ENCODE results near the gene GPC4.

Gene GPC4

GRCh38 chrX:133448512-133449076, 33.3 kb upstream of the GPC4 start:
- Histone ChIP-seq H2AFZ (no peak overlapping the region), H3K4me3 (ENCODE audit: low read depth, low read length) (no peak overlapping the region)
- TF ChIP-seq, protein P1, sequence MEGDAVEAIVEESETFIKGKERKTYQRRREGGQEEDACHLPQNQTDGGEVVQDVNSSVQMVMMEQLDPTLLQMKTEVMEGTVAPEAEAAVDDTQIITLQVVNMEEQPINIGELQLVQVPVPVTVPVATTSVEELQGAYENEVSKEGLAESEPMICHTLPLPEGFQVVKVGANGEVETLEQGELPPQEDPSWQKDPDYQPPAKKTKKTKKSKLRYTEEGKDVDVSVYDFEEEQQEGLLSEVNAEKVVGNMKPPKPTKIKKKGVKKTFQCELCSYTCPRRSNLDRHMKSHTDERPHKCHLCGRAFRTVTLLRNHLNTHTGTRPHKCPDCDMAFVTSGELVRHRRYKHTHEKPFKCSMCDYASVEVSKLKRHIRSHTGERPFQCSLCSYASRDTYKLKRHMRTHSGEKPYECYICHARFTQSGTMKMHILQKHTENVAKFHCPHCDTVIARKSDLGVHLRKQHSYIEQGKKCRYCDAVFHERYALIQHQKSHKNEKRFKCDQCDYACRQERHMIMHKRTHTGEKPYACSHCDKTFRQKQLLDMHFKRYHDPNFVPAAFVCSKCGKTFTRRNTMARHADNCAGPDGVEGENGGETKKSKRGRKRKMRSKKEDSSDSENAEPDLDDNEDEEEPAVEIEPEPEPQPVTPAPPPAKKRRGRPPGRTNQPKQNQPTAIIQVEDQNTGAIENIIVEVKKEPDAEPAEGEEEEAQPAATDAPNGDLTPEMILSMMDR (IDR thresholded peaks at IDR 0.05): no peak

GRCh38 chrX:133444952-133445831, 29.9 kb upstream of the GPC4 start:
- H3K27me3 ChIP-seq (ENCODE audit: control insufficient read depth, insufficient read depth, low read length): no peaks in the 10 kb centered on the region
- H2AFZ ChIP-seq: peak overlapping the region; percentile 70
- no peaks in the 10 kb centered on the region for H3K79me2 ChIP-seq
- H3K36me3 ChIP-seq (ENCODE audit: control insufficient read depth, insufficient read depth, low read length): no peaks in the 10 kb centered on the region
- H3K4me1 ChIP-seq: no peaks in the 10 kb centered on the region
- TF ChIP-seq, protein P1 (IDR thresholded peaks at IDR 0.05): no peak
- no peaks in the 10 kb centered on the region for H3K9me3 ChIP-seq (ENCODE audit: control insufficient read depth, low read length)
- peak overlapping the region; percentile 51 for H3K4me2 ChIP-seq (ENCODE audit: low read length)
- no peak overlapping the region for H3K9ac ChIP-seq
- H3K27ac ChIP-seq: no peak overlapping the region
- peak overlapping the region; percentile 61 for H3K4me3 ChIP-seq (ENCODE audit: low read depth, low read length)

More at GRCh38 chrX:133448512-133449076, 33.3 kb upstream of the GPC4 start:
- no peak overlapping the region for H3K9ac ChIP-seq
- H3K4me2 ChIP-seq (ENCODE audit: low read length): no peak overlapping the region
- H3K36me3 ChIP-seq (ENCODE audit: control insufficient read depth, insufficient read depth, low read length): no peaks in the 10 kb centered on the region
- no peaks in the 10 kb centered on the region for H3K79me2 ChIP-seq
- no peaks in the 10 kb centered on the region for H3K9me3 ChIP-seq (ENCODE audit: control insufficient read depth, low read length)
- no peaks in the 10 kb centered on the region for H3K4me1 ChIP-seq
- no peaks in the 10 kb centered on the region for H3K27me3 ChIP-seq (ENCODE audit: control insufficient read depth, insufficient read depth, low read length)
- no peak overlapping the region for H3K27ac ChIP-seq

- H3K27me3 ChIP-seq (ENCODE audit: control insufficient read depth, insufficient read depth, low read length): no peaks in the 10 kb centered on the region
These were observed 28.9 kb upstream of the GPC4 start for GRCh38 chrX:133444196-133444595.

GRCh38 chrX:133440797-133441163, 25.5 kb upstream of the GPC4 start:
- Histone ChIP-seq H2AFZ (no peak overlapping the region), H3K27me3 (ENCODE audit: control insufficient read depth, insufficient read depth, low read length) (no peaks in the 10 kb centered on the region), H3K36me3 (ENCODE audit: control insufficient read depth, insufficient read depth, low read length) (no peaks in the 10 kb centered on the region), H3K4me3 (ENCODE audit: low read depth, low read length) (no peak overlapping the region), H3K9me3 (ENCODE audit: control insufficient read depth, low read length) (no peaks in the 10 kb centered on the region), H3K9ac (no peak overlapping the region), H3K79me2 (no peaks in the 10 kb centered on the region), H3K4me2 (ENCODE audit: low read length) (no peak overlapping the region), H3K27ac (no peak overlapping the region), H3K4me1 (no peaks in the 10 kb centered on the region)
- TF ChIP-seq, protein P1 (IDR thresholded peaks at IDR 0.05): no peak

More at GRCh38 chrX:133444196-133444595, 28.9 kb upstream of the GPC4 start:
- no peak overlapping the region for H3K4me2 ChIP-seq (ENCODE audit: low read length)
- H3K36me3 ChIP-seq (ENCODE audit: control insufficient read depth, insufficient read depth, low read length): no peaks in the 10 kb centered on the region
- TF ChIP-seq, protein P1 (IDR thresholded peaks at IDR 0.05): no peak
- H3K9ac ChIP-seq: no peak overlapping the region
- no peaks in the 10 kb centered on the region for H3K9me3 ChIP-seq (ENCODE audit: control insufficient read depth, low read length)
- H3K27ac ChIP-seq: no peak overlapping the region
- no peaks in the 10 kb centered on the region for H3K79me2 ChIP-seq
- no peak overlapping the region for H2AFZ ChIP-seq
- no peak overlapping the region for H3K4me3 ChIP-seq (ENCODE audit: low read depth, low read length)
- no peaks in the 10 kb centered on the region for H3K4me1 ChIP-seq

Measured in parathyroid adenoma (tissue), 2 donors.